GM18858 (cell line): ENCODE results near the gene XYLT1.
A peak's percentile ranks its signal among the peaks of the same experiment; 100 is the strongest.

Source experiments
- ATAC-seq: cut with Tn5 transposase; IDR thresholded peaks from one replicate; pipeline ENCODE4 v1.9.1; 2021; ENCODE audit not compliant: unreplicated experiment

XYLT1 gene

DNA sequence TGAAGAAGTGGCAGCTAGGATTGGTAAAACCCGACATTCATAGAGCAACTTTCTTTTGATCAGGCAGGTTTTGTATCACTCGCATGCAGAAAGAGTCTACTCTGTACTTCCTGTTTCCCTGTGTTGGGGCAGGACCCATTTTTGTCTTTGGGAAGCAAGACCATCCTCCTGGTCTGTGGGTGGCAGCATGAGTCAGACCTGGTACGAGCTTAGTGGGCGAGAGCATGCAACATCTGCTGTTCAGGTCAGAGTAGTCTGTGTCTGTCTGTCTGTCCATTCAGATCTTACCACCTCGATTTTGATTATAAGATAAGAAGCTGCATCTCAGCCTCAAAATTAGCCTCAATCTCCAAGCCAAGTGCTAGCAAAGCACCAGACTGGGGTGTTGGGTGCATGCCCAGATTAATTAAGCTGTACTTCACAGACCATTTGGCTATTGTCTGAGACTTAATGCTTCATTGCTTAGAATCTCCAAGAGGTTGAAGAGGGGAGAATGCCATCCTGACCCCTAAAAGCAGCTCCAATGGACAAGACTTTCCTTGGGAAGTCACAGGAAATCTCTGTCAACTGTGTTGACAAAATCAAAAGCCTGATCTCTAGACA, 110.9 kb downstream of the XYLT1 start:
- ATAC-seq = no peak

GRCh38 chr16:17358846-17359245, 111.9 kb downstream of the XYLT1 start:
- ATAC-seq = no peak

DNA sequence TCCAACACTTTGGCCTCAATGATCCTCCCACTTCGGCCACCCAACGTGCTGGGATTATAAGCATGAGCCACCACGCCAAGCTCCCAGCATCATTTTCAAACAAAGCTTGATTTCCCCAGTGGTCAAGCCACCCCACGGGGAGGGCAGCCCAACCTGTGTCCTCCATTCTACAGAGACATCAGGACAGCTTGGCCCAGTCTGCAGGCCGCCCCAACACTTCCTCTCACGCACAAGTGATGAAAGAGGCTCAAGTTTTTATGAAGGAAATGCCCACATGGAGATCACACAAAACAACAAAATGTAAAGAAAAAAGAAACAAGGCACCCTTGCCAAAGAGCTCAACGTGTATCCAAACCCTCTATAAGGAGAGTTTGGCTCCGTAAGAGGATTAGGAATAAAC, 112.4 kb downstream of the XYLT1 start:
- ATAC-seq = no peak

DNA sequence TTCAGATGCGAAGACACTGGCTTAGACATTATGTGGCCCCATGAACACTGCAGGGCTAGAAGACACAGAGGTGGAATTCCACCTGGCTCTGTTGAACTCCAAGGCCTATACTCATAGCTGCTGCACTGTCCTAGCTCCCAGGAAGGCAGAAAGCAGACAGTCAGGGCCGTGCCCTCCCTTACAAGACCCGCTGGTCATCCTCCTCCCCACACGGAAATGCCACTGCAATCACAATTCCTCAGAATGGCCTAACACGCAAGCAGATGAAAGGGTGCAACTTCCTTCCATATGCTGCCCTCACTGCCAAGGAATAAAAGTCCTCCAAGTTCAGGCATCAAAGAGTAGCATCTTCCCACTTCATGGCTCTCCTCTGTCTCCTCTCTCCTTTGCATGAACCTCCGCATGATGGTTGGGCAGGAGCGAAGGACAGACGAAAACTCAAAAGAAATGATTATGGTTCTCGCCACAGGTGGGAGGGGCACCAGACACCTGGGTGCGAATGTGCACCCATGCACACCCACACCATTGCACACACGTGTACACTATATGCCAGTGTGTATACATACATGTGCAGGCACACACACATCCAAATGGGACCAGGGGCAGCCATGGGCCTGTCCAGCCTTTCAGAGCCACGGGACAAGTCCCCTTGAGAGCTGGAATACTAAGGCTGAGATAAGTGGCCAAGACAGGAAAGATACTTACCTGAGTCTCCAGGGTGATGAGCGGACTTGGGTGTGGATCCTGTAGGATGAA, 113.3 kb downstream of the XYLT1 start:
- ATAC-seq = no peak

DNA sequence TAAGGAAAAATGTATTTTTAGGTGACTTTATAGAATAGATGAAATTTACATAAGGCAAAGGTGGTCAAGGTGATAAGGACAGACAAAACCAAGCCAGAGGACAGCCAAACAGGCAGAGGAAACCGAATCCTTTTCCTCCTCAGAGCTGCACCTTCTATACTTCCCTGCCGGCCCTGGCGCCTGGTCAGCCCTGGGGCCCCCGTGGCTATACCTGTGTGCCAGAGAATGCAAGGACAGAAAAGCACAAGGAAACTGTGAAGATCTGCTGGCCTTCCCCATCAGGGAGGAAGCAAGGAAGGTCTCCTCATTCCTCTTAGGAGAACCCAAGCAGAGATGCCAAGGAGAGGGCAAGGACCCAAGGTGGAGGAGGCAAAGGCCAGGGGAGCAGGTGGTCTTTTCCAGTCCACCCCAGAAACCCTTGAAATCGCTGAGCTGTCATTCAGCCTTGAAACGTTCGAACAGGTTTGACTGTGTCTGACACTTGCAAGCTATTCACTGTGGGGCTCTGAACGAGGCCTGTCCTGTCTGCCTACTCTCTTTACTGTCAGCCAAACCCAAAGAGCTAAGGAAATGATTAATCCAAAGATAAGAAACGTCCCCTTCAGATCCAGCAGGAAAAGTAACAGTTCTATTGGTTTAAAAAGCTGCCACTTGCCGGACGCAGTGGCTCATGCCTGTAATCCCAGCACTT, 114.4 kb downstream of the XYLT1 start:
- no peak for ATAC-seq

GRCh38 chr16:17354685-17355084, 116.1 kb downstream of the XYLT1 start:
- no peak for ATAC-seq

DNA sequence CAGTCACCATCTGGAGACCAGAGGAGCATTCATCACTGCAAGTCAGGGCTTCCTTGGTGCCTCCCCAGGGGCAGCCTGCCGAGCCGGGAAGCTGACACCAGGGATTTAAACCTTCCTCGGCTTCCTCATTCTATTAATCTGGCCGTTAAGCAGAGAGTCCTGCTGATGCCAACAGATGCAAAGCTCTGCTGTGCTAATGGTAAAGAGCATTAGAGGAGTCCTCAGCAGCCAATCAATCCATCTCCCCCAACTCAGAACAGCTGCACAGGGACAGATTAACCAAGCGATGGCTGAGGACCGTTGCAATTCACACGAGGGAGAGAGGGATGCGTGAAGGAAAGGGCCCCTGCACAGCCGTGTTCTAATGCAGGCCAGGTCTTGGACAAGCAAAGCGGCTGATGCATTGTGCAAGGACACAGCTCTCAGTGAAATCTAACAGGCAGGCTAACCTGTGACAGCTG, 116.6 kb downstream of the XYLT1 start:
- no peak for ATAC-seq

- ATAC-seq = no peak
These were observed 117.2 kb downstream of the XYLT1 start for GRCh38 chr16:17353561-17353960.

- no peak for ATAC-seq
These were observed 119.2 kb downstream of the XYLT1 start for GRCh38 chr16:17351441-17352035.

DNA sequence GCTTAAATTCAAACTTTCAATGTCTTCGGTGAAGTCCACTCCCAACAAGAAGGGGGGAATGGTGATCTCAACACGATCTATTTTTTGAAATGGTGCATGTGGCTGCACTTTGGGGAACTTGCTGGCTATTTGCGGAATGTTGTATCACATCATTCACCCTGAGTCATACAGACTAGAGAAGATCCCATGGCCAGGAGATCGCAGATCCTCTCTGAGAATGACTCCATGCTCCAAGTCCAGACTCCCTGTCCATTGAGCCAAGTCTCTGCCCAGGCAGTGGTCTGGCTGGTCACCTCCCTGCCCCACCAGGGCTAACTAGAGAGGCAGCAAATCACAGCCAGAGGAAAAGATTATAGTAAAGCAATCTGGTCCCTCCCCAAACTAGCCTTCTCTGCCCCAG, 120.6 kb downstream of the XYLT1 start:
- no peak for ATAC-seq

- no peak for ATAC-seq
These were observed 121.9 kb downstream of the XYLT1 start for GRCh38 chr16:17348826-17349225.

- ATAC-seq = no peak
These were observed 122.5 kb downstream of the XYLT1 start for GRCh38 chr16:17348042-17348783.

DNA sequence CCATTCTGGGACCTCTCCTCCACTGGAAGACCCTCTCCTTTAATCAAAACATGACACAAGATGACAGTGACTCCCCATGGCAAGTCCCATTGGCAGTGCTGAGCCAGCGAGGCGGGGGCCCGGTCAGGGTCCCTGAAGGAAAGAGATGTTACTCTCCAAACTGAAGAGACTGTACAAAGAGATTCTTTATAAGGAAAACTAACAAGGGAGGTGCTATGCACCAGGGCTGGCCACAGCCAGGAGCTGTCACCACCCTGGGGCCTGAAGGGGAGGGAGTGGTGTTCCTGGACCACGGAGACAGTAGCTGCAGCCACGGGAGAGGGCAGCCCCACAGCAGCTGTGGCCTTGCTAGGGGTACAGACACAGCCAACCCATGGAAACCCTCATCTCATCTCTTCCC, 123.1 kb downstream of the XYLT1 start:
- ATAC-seq = no peak

- no peak for ATAC-seq
These were observed 123.9 kb downstream of the XYLT1 start for GRCh38 chr16:17346621-17347569.

DNA sequence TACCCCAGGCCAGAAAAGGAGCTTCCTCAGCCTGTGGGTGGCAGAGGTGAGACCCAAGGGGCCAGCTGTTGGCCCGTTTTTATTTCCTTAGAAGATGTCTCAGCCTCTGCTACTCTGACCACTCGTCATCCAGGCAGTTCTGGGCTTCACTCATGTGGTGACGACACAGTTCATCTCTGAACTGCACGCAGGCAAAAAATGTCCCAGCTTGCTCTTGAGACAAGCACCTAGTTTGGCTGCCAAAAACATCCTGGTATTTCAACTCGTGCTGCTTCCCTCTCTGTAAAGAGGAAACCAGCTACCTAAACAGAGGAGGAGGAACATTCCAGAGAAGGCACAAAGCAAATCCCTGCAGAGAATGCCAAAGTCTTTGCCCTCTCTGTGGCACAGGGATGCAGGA, 125.7 kb downstream of the XYLT1 start:
- no peak for ATAC-seq

- no peak for ATAC-seq
These were observed 127.0 kb downstream of the XYLT1 start for GRCh38 chr16:17343728-17344127.

GRCh38 chr16:17343028-17343427, 127.7 kb downstream of the XYLT1 start:
- ATAC-seq = peak; percentile 45

DNA sequence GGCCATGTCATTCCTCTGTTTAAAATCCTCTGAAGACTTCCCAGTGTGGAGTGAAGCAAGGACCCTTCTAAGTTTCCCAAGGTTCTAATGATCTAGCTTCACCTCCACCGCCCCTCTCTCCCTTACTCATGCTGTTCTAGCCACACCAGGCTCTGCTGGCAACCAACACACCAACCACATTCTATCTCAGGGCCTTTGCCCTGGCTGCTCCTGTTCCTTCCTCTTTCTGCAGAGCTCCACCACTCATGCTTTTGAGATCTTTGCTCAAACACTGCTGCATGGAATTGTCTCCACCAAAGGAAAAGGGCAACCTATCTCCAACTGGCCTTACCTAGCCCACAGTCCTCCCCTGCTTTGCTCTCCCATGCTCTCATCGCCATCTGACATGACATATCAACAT, 128.7 kb downstream of the XYLT1 start:
- no peak for ATAC-seq

GRCh38 chr16:17340804-17341203, 130.0 kb downstream of the XYLT1 start:
- ATAC-seq = no peak
